CD14-positive monocyte (primary cell): Measurements from ENCODE around the gene FNDC11. TPM values are rescaled to one million over a fixed set of nuclear protein-coding genes. Genes with fewer than 3 reads are reported as not detected.

Source experiments
- DNase-seq, 3 donors: peaks; one replicate each; pipeline ENCODE4 v3.0.0-alpha.2; 2011 to 2022
- H2AFZ ChIP-seq: 2 replicates; pipeline ENCODE4 v1.6.0; 2012; ENCODE audit warnings: mild to moderate bottlenecking, low read depth, low read length, inconsistent platforms; ENCODE audit not compliant: insufficient read depth, poor library complexity, severe bottlenecking
- H3K27ac ChIP-seq, 2 donors: 1 replicate in 1 of 2; 2 replicates in 1 of 2; pipeline ENCODE4 v1.5.1; 2012 to 2013; ENCODE audit warnings: low read length in 2 of 2, control low read depth in 1 of 2, inconsistent platforms in 1 of 2, low read depth in 1 of 2, mild to moderate bottlenecking in 1 of 2
- H3K27me3 ChIP-seq, 2 donors: one replicate each; pipeline versions ENCODE4 v1.6.0 to v1.6.1; 2011 to 2013; ENCODE audit warnings: low read length in 2 of 2; ENCODE audit not compliant: control insufficient read depth in 2 of 2, insufficient read depth in 2 of 2
- H3K36me3 ChIP-seq, 2 donors: replicated peaks in 1 of 2; 1 replicate in 1 of 2; 2 replicates in 1 of 2; pipeline versions ENCODE4 v1.5.1 to v1.6.1; 2012 to 2013; ENCODE audit warnings: low read length in 2 of 2, control low read depth in 1 of 2, inconsistent platforms in 1 of 2, mild to moderate bottlenecking in 1 of 2; ENCODE audit not compliant: insufficient read depth in 2 of 2, control insufficient read depth in 1 of 2
- H3K4me1 ChIP-seq, 2 donors: 1 replicate in 1 of 2; 2 replicates in 1 of 2; pipeline versions ENCODE4 v1.5.1 to v1.6.1; 2012 to 2013; ENCODE audit warnings: low read length in 2 of 2, control low read depth in 1 of 2, inconsistent platforms in 1 of 2, mild to moderate bottlenecking in 1 of 2, moderate library complexity in 1 of 2; ENCODE audit not compliant: insufficient read depth in 2 of 2, control insufficient read depth in 1 of 2
- H3K4me2 ChIP-seq: replicated peaks from 2 replicates; pipeline ENCODE3; 2012; ENCODE audit warnings: low read length, moderate library complexity, mild to moderate bottlenecking; ENCODE audit not compliant: poor library complexity, severe bottlenecking; ENCODE audit errors: extremely low read depth
- H3K4me3 ChIP-seq, 3 experiments: fragments of 200-600 bp in 1 of 3; sonication (generic) in 1 of 3; replicated peaks in 1 of 3; 1 replicate in 2 of 3; 2 replicates in 1 of 3; pipeline ENCODE4 v1.5.1; 2011 to 2013; ENCODE audit warnings: low read length in 3 of 3, mild to moderate bottlenecking in 3 of 3, control low read depth in 2 of 3, low read depth in 2 of 3, inconsistent platforms in 1 of 3, moderate library complexity in 1 of 3
- H3K79me2 ChIP-seq: 2 replicates; pipeline ENCODE4 v1.6.0; 2012; ENCODE audit warnings: mild to moderate bottlenecking, control low read depth, inconsistent platforms, low read length, moderate library complexity; ENCODE audit not compliant: insufficient read depth
- H3K9ac ChIP-seq: 2 replicates; pipeline ENCODE4 v1.6.0; 2017; ENCODE audit warnings: low read length, mild to moderate bottlenecking; ENCODE audit not compliant: insufficient read depth, poor library complexity, severe bottlenecking
- H3K9me3 ChIP-seq, 2 donors: replicated peaks in 1 of 2; 1 replicate in 1 of 2; 2 replicates in 1 of 2; pipeline versions ENCODE4 v1.5.1 to v1.6.1; 2012 to 2013; ENCODE audit warnings: low read length in 2 of 2, control low read depth in 1 of 2; ENCODE audit not compliant: control insufficient read depth in 1 of 2, insufficient read depth in 1 of 2
- H4K20me1 ChIP-seq: 2 replicates; pipeline ENCODE4 v1.6.0; 2012; ENCODE audit warnings: mild to moderate bottlenecking, low read length, control low read depth, moderate library complexity; ENCODE audit not compliant: insufficient read depth
- H3K27ac Mint-ChIP-seq, 7 donors: one replicate each; pipeline ENCODE4 v1.8.0; 2020; ENCODE audit warnings: mild to moderate bottlenecking in 7 of 7, mixed read lengths in 7 of 7, moderate library complexity in 6 of 7, inconsistent platforms in 2 of 7
- H3K27me3 Mint-ChIP-seq, 3 donors: one replicate each; pipeline ENCODE4 v1.8.0; 2021 to 2022; ENCODE audit warnings: low read depth in 3 of 3, mild to moderate bottlenecking in 3 of 3, mixed read lengths in 3 of 3, moderate library complexity in 3 of 3, inconsistent platforms in 1 of 3
- H3K36me3 Mint-ChIP-seq, 2 donors: one replicate each; pipeline ENCODE4 v1.8.0; 2020; ENCODE audit warnings: mixed read lengths in 2 of 2, inconsistent platforms in 1 of 2, mild to moderate bottlenecking in 1 of 2
- H3K4me1 Mint-ChIP-seq: one replicate; pipeline ENCODE4 v1.8.0; 2020; ENCODE audit warnings: mild to moderate bottlenecking, mixed read lengths
- H3K4me3 Mint-ChIP-seq, 2 donors: one replicate each; pipeline ENCODE4 v1.8.0; 2020; ENCODE audit warnings: mild to moderate bottlenecking in 2 of 2, mixed read lengths in 2 of 2, moderate library complexity in 1 of 2
- H3K9me3 Mint-ChIP-seq, 7 donors: one replicate each; pipeline ENCODE4 v1.8.0; 2020 to 2022; ENCODE audit warnings: mixed read lengths in 7 of 7, mild to moderate bottlenecking in 6 of 7, moderate library complexity in 6 of 7, inconsistent platforms in 2 of 7
- CTCF ChIP-seq: fragments of 200-600 bp; IDR thresholded peaks from one replicate; pipeline ENCODE4 v1.8.0; 2022; ENCODE audit warnings: antibody characterized with exemption, mild to moderate bottlenecking
- WGBS: methylation state at CpG from one replicate; pipeline ENCODE4 v1.1.5; 2013; ENCODE audit warnings: missing lambda C conversion rate; ENCODE audit not compliant: insufficient coverage; 5-methylcytosine and 5-hydroxymethylcytosine counted together
- intact Hi-C, 2 donors: fragments of 100-400 bp; cut with micrococcal nuclease; formaldehyde crosslinking; loops; one replicate each; pipeline versions ENCODE4 v1.15.0 to v1.15.1; 2023
- polyA plus RNA-seq, 3 donors: library from polyadenylated mRNA; depleted of rRNA in 1 of 3; unstranded in 2 of 3; stranded (reverse) in 1 of 3; fragments of 300-500 nt in 2 of 3; fragments of >200 nt in 1 of 3; fragmentation: Illumina TruSeq in 2 of 3; gene quantifications; 1 replicate in 2 of 3; 2 replicates in 1 of 3; pipeline ENCODE4 v1.2.3, GENCODE V29; 2012 to 2021

Gene FNDC11
- polyA plus RNA-seq, 3 donors, result 0.23 TPM; not detected in 2

- Mint-ChIP-seq H3K4me3 (no peak overlapping the region), H3K27ac (no peak overlapping the region), H3K4me1 (peaks cover 13% of the 10 kb centered on the region), H3K9me3 (peaks cover 8 to 37% (median 14%) of the 10 kb centered on the region in 7 donors), H3K27me3 (peaks cover 17 to 70% (median 49%) of the 10 kb centered on the region in 3 donors), H3K36me3 (peaks cover 35 to 71% of the 10 kb centered on the region in 2 donors)
- intact Hi-C loops, result loop anchor here in 1 of 2 donors (10.0 kb wide), 1 partner anchor 331 kb away; the partner anchor contains the start of gene DNAJC5
- H3K4me2 ChIP-seq, result no peak overlapping the region
- WGBS, result 96% methylated on average over 55 of the region's 55 CpGs
- H3K79me2 ChIP-seq, result no peaks in the 10 kb centered on the region
- peaks cover 40 to 72% of the 10 kb centered on the region in 2 donors for H3K36me3 ChIP-seq
- peaks cover 97% of the 10 kb centered on the region for H4K20me1 ChIP-seq
- no peak overlapping the region for H3K4me3 ChIP-seq
- H3K9ac ChIP-seq, result no peak overlapping the region
- peaks cover 19% of the 10 kb centered on the region in 2 donors for H3K4me1 ChIP-seq
- no peak overlapping the region for H3K27ac ChIP-seq
- no peak overlapping the region for H2AFZ ChIP-seq
- TF ChIP-seq CTCF, result no peak
- peaks cover 15 to 16% of the 10 kb centered on the region in 2 donors for H3K9me3 ChIP-seq
- peaks cover 0 to 50% of the 10 kb centered on the region in 2 donors for H3K27me3 ChIP-seq
- no peak for DNase-seq
Measured at GRCh38 chr20:63563225-63563935, 9.4 kb downstream of the FNDC11 start.

GRCh38 chr20:63564036-63564810 is 10.3 kb downstream of the FNDC11 start:
- peaks cover 30 to 63% of the 10 kb centered on the region in 2 donors for H3K36me3 Mint-ChIP-seq
- H3K27me3 ChIP-seq, result peaks cover 0 to 55% of the 10 kb centered on the region in 2 donors
- no peak for TF ChIP-seq CTCF
- peaks cover 40 to 72% of the 10 kb centered on the region in 2 donors for H3K36me3 ChIP-seq
- H3K4me3 Mint-ChIP-seq, result peak overlapping the region in 1 of 2 donors; percentile 26
- no peak overlapping the region for H3K4me3 ChIP-seq
- no peak for DNase-seq
- no peak overlapping the region for H3K4me2 ChIP-seq
- H3K79me2 ChIP-seq, result no peaks in the 10 kb centered on the region
- H3K27me3 Mint-ChIP-seq, result peaks cover 19 to 72% (median 48%) of the 10 kb centered on the region in 3 donors
- peaks cover 8 to 35% (median 12%) of the 10 kb centered on the region in 7 donors for H3K9me3 Mint-ChIP-seq
- H4K20me1 ChIP-seq, result peaks cover 97% of the 10 kb centered on the region
- H3K27ac Mint-ChIP-seq, result no peak overlapping the region
- no peak overlapping the region for H3K27ac ChIP-seq
- 96% methylated on average over 62 of the region's 62 CpGs for WGBS
- H2AFZ ChIP-seq, result no peak overlapping the region
- H3K4me1 ChIP-seq, result peaks cover 27 to 28% of the 10 kb centered on the region in 2 donors
- H3K9me3 ChIP-seq, result peaks cover 15 to 16% of the 10 kb centered on the region in 2 donors
- H3K4me1 Mint-ChIP-seq, result peaks cover 21% of the 10 kb centered on the region
- H3K9ac ChIP-seq, result no peak overlapping the region
- intact Hi-C loops, result loop anchor here in 1 of 2 donors (10.0 kb wide), 1 partner anchor 331 kb away; the partner anchor contains the start of gene DNAJC5
